GM18861 (cell line): ENCODE measurements around the gene TXNDC11.

Experiments used
- ATAC-seq: cut with Tn5 transposase; IDR thresholded peaks from one replicate; pipeline ENCODE4 v1.9.1; 2021; ENCODE audit not compliant: unreplicated experiment

Gene TXNDC11

DNA sequence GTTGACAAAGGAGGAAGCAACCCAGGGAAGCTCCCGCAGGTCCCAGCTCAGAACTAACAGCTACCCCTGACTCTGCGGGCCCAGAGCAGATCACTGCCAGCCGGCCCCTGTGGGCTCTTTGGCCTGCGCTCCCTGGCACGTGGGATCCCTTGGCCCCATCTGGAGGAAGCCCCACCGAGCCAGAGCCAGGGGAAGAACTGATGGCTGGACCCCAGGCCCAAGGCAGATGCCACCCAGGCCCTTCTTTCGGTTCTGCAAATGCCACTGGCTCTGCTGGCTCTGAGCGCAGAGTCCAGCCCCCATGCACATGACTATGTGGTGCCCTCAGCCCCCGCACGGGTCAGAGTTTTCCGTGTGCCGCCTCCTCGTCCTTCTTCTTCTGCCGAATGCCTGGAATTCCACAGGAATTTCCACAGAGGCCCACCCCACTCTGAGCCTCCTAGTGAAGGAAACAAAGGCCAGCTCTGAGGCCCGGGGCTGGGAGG is 110.2 kb downstream of the TXNDC11 start:
- ATAC-seq, result no peak

DNA sequence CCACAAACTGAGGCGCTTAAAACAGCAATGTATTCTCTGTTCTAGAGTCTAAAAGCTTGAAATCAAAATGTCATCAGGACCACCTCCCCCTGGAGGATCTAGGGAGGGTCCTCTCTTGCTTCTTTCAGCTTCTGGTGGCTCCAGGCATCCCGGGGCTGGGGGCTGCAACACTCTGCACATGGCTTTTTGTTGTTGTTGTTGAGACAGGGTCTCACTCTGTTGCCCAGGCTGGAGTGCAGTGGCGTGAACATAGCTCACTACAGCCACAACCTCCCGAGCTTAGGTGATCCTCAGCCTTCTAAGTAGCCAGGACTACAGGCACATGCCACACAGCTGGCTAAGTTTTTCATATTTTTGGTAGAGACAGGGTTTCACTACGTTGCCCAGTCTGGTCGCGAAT is 111.4 kb downstream of the TXNDC11 start:
- no peak for ATAC-seq

DNA sequence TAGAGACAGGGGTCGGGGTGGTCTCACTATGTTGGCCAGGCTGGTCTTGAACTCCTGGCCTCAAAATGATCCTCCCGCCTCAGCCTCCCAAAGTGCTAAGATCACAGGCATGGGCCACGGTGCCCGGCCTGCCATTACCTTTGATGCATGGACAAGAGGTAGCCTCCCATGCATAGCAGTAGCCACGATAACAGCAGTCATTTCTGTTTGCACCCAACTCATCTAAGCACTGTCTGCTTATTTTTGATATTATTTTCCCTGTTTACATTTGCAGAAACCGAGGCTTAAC is 111.9 kb downstream of the TXNDC11 start:
- ATAC-seq, result no peak

DNA sequence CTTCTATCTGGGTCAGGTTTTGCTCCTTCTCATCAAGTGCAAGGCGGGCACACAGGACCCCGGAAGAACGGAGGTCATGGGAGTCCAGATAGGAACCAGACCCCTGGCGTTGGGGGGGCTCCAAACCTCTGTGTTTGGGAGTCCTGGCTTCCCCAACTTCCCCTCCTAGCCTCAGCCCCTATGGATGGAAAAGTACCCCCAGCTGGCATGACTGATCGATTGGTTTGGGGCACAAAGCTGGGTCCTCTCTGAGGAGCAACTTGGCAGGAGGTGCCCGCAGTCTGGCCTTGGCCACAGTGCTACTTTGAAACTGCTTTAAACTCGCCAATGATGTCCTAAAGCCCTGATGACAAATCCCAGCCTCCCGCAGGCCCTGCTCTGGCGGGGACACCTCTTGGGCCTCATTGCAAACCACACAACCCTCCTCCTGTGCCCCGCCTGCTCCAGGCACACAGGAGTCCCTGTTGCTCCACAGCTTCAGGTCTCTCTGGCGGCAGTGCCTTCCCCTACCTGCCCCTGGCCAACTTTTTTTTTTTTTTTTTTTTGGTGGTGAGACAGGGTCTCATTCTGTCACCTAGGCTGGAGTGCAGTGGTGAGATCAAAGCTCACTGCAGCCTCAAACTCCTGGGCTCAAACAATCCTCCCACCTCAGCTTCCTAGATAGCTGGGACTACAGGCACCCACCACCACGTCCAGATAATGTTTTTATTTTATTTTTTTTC is 112.5 kb downstream of the TXNDC11 start:
- ATAC-seq, result no peak
